ENCODE results near the gene SGO1. TPM values are rescaled to one million over a fixed set of nuclear protein-coding genes. Genes with fewer than 3 reads are reported as not detected.

The SGO1 gene
- total RNA-seq, result 10 to 100 TPM; 15.6 to 19.4 TPM
- polyA plus RNA-seq, result 0.86 TPM

GRCh38 chr3:20185679-20186599 is at the start of gene SGO1:
Gene SGO1 (minus strand): TSS chr3:20186206. CDS start chr3:20184027, 2,179 bp downstream.
- H3K9me3 ChIP-seq (ENCODE audit: low read length), result no peaks in the 10 kb centered on the region
- Mint-ChIP-seq H3K27ac (no peak within 1 kb of the TSS), H3K4me3 (no peak within 1 kb of the TSS), H3K9me3 (no peaks in the 10 kb centered on the region), H3K36me3 (no peaks in the 10 kb centered on the region), H3K4me1 (peaks cover 0 to 7% (median 0%) of the 10 kb centered on the region in 3 donors), H3K27me3 (no peaks in the 10 kb centered on the region)
- H3K4me3 ChIP-seq (ENCODE audit: low read length), result peak within 1 kb of the TSS; percentile 94
- peaks cover 22% of the 10 kb centered on the region for H3K4me1 ChIP-seq (ENCODE audit: insufficient read depth, low read length)
- H3K27ac ChIP-seq (ENCODE audit: low read depth, low read length), result peak within 1 kb of the TSS; percentile 93
- peak; percentile 99 to 100 (median 99) for DNase-seq
- POLR2A ChIA-PET, result interaction anchor here (1.1 to 2.3 kb wide), 3 partner anchors 145 to 240 kb away, joined by 5 to 10 read pairs (median 5); partner anchors contain the start of gene RAB5A
- H3K27me3 ChIP-seq (ENCODE audit: insufficient read depth, low read length, poor library complexity, severe bottlenecking), result no peaks in the 10 kb centered on the region
- no peaks in the 10 kb centered on the region for H3K36me3 ChIP-seq (ENCODE audit: insufficient read depth, low read length)
- CTCF ChIA-PET, result interaction anchor here (1.1 kb wide), 2 partner anchors 112 to 145 kb away, joined by 3 to 11 read pairs; partner anchors contain the start of gene KAT2B

GRCh38 chr3:20235796-20236195 is 49.8 kb upstream of the SGO1 start:
- H3K9me3 ChIP-seq (ENCODE audit: low read length), result no peaks in the 10 kb centered on the region
- no peaks in the 10 kb centered on the region for H3K4me1 Mint-ChIP-seq
- H3K4me3 Mint-ChIP-seq, result peak overlapping the region in 1 of 7 donors; percentile 48
- no peaks in the 10 kb centered on the region for H3K27me3 ChIP-seq (ENCODE audit: insufficient read depth, low read length, poor library complexity, severe bottlenecking)
- no peak for DNase-seq
- H3K4me3 ChIP-seq (ENCODE audit: low read length), result no peak overlapping the region
- H3K27me3 Mint-ChIP-seq, result no peaks in the 10 kb centered on the region
- peaks cover 0 to 4% (median 2%) of the 10 kb centered on the region in 3 donors for H3K36me3 Mint-ChIP-seq
- no peak overlapping the region for H3K27ac Mint-ChIP-seq
- CTCF ChIA-PET, result no interaction called here
- POLR2A ChIA-PET, result no interaction called here
- no peaks in the 10 kb centered on the region for H3K36me3 ChIP-seq (ENCODE audit: insufficient read depth, low read length)
- no peaks in the 10 kb centered on the region for H3K4me1 ChIP-seq (ENCODE audit: insufficient read depth, low read length)
- no peak overlapping the region for H3K27ac ChIP-seq (ENCODE audit: low read depth, low read length)
- H3K9me3 Mint-ChIP-seq, result peaks cover 0 to 5% (median 0%) of the 10 kb centered on the region in 5 donors

GRCh38 chr3:20232906-20233780 is 47.1 kb upstream of the SGO1 start:
- peaks cover 0 to 5% (median 0%) of the 10 kb centered on the region in 5 donors for H3K9me3 Mint-ChIP-seq
- no peak overlapping the region for H3K27ac Mint-ChIP-seq
- no peak overlapping the region for H3K4me3 Mint-ChIP-seq
- no peaks in the 10 kb centered on the region for H3K4me1 Mint-ChIP-seq
- CTCF ChIA-PET, result no interaction called here
- no peak for DNase-seq
- Histone ChIP-seq H3K4me3 (ENCODE audit: low read length) (no peak overlapping the region), H3K4me1 (ENCODE audit: insufficient read depth, low read length) (no peaks in the 10 kb centered on the region), H3K36me3 (ENCODE audit: insufficient read depth, low read length) (no peaks in the 10 kb centered on the region), H3K27ac (ENCODE audit: low read depth, low read length) (no peak overlapping the region), H3K27me3 (ENCODE audit: insufficient read depth, low read length, poor library complexity, severe bottlenecking) (no peaks in the 10 kb centered on the region), H3K9me3 (ENCODE audit: low read length) (no peaks in the 10 kb centered on the region)
- POLR2A ChIA-PET, result no interaction called here
- H3K27me3 Mint-ChIP-seq, result no peaks in the 10 kb centered on the region
- H3K36me3 Mint-ChIP-seq, result peaks cover 0 to 2% (median 0%) of the 10 kb centered on the region in 3 donors

GRCh38 chr3:20230954-20231353 is 44.9 kb upstream of the SGO1 start:
- Histone ChIP-seq H3K27ac (ENCODE audit: low read depth, low read length) (no peak overlapping the region), H3K27me3 (ENCODE audit: insufficient read depth, low read length, poor library complexity, severe bottlenecking) (no peaks in the 10 kb centered on the region), H3K9me3 (ENCODE audit: low read length) (no peaks in the 10 kb centered on the region), H3K36me3 (ENCODE audit: insufficient read depth, low read length) (no peaks in the 10 kb centered on the region), H3K4me3 (ENCODE audit: low read length) (no peak overlapping the region), H3K4me1 (ENCODE audit: insufficient read depth, low read length) (no peaks in the 10 kb centered on the region)
- H3K36me3 Mint-ChIP-seq, result peaks cover 0 to 2% (median 0%) of the 10 kb centered on the region in 3 donors
- ChIA-PET CTCF (no interaction called here), POLR2A (no interaction called here)
- no peaks in the 10 kb centered on the region for H3K9me3 Mint-ChIP-seq
- H3K4me3 Mint-ChIP-seq, result no peak overlapping the region
- H3K4me1 Mint-ChIP-seq, result no peaks in the 10 kb centered on the region
- H3K27ac Mint-ChIP-seq, result no peak overlapping the region
- no peaks in the 10 kb centered on the region for H3K27me3 Mint-ChIP-seq
- no peak for DNase-seq

GRCh38 chr3:20225769-20226168 is 39.8 kb upstream of the SGO1 start:
- H3K27ac Mint-ChIP-seq, result no peak overlapping the region
- DNase-seq, result no peak
- peaks cover 0 to 3% of the 10 kb centered on the region in 2 donors for H3K27me3 Mint-ChIP-seq
- no peak overlapping the region for H3K27ac ChIP-seq (ENCODE audit: low read depth, low read length)
- no peaks in the 10 kb centered on the region for H3K4me1 ChIP-seq (ENCODE audit: insufficient read depth, low read length)
- ChIA-PET CTCF (no interaction called here), POLR2A (no interaction called here)
- H3K4me1 Mint-ChIP-seq, result no peaks in the 10 kb centered on the region
- peaks cover 0 to 2% (median 0%) of the 10 kb centered on the region in 5 donors for H3K9me3 Mint-ChIP-seq
- H3K4me3 Mint-ChIP-seq, result no peak overlapping the region
- no peaks in the 10 kb centered on the region for H3K36me3 ChIP-seq (ENCODE audit: insufficient read depth, low read length)
- no peaks in the 10 kb centered on the region for H3K9me3 ChIP-seq (ENCODE audit: low read length)
- H3K4me3 ChIP-seq (ENCODE audit: low read length), result no peak overlapping the region
- no peaks in the 10 kb centered on the region for H3K27me3 ChIP-seq (ENCODE audit: insufficient read depth, low read length, poor library complexity, severe bottlenecking)
- H3K36me3 Mint-ChIP-seq, result peaks cover 0 to 5% (median 2%) of the 10 kb centered on the region in 3 donors

GRCh38 chr3:20222274-20222673 is 36.3 kb upstream of the SGO1 start:
- H3K4me1 Mint-ChIP-seq, result no peaks in the 10 kb centered on the region
- no peak overlapping the region for H3K4me3 Mint-ChIP-seq
- Histone ChIP-seq H3K27ac (ENCODE audit: low read depth, low read length) (no peak overlapping the region), H3K4me3 (ENCODE audit: low read length) (no peak overlapping the region), H3K4me1 (ENCODE audit: insufficient read depth, low read length) (no peaks in the 10 kb centered on the region), H3K36me3 (ENCODE audit: insufficient read depth, low read length) (no peaks in the 10 kb centered on the region), H3K9me3 (ENCODE audit: low read length) (no peaks in the 10 kb centered on the region), H3K27me3 (ENCODE audit: insufficient read depth, low read length, poor library complexity, severe bottlenecking) (no peaks in the 10 kb centered on the region)
- ChIA-PET CTCF (interaction anchor here (1.0 kb wide), 1 partner anchor 25 kb away, joined by 3 read pairs; no protein-coding TSS in a partner anchor), POLR2A (no interaction called here)
- peaks cover 0 to 3% of the 10 kb centered on the region in 2 donors for H3K27me3 Mint-ChIP-seq
- no peak overlapping the region for H3K27ac Mint-ChIP-seq
- no peak for DNase-seq
- peaks cover 0 to 3% (median 0%) of the 10 kb centered on the region in 5 donors for H3K9me3 Mint-ChIP-seq
- peaks cover 0 to 5% (median 2%) of the 10 kb centered on the region in 3 donors for H3K36me3 Mint-ChIP-seq

GRCh38 chr3:20218215-20218614 is 32.2 kb upstream of the SGO1 start:
- Histone ChIP-seq H3K4me1 (ENCODE audit: insufficient read depth, low read length) (no peaks in the 10 kb centered on the region), H3K4me3 (ENCODE audit: low read length) (no peak overlapping the region), H3K27ac (ENCODE audit: low read depth, low read length) (no peak overlapping the region), H3K36me3 (ENCODE audit: insufficient read depth, low read length) (no peaks in the 10 kb centered on the region), H3K9me3 (ENCODE audit: low read length) (no peaks in the 10 kb centered on the region), H3K27me3 (ENCODE audit: insufficient read depth, low read length, poor library complexity, severe bottlenecking) (no peaks in the 10 kb centered on the region)
- Mint-ChIP-seq H3K4me1 (no peaks in the 10 kb centered on the region), H3K4me3 (no peak overlapping the region), H3K9me3 (peaks cover 0 to 3% (median 0%) of the 10 kb centered on the region in 5 donors), H3K27me3 (peaks cover 0 to 3% of the 10 kb centered on the region in 2 donors), H3K36me3 (peaks cover 0 to 2% (median 0%) of the 10 kb centered on the region in 3 donors), H3K27ac (no peak overlapping the region)
- DNase-seq, result no peak
- POLR2A ChIA-PET, result no interaction called here
- CTCF ChIA-PET, result no interaction called here
